ENCODE results near the gene ARHGEF17. TPM values are rescaled to one million over a fixed set of nuclear protein-coding genes. Genes with fewer than 3 reads are reported as not detected.
A peak's percentile ranks its signal among the peaks of the same experiment; 100 is the strongest.

ARHGEF17 gene
- total RNA-seq, 1 experiment from 2014 or later: 8.8 TPM

- no peak for DNase-seq (ENCODE audit: low read depth)
Measured at GRCh38 chr11:73291781-73292524, 16.1 kb upstream of the ARHGEF17 start.

- DNase-seq (ENCODE audit: low read depth): no peak
Measured at GRCh38 chr11:73292525-73292894, 15.6 kb upstream of the ARHGEF17 start.

GRCh38 chr11:73293356-73293936, 14.6 kb upstream of the ARHGEF17 start:
- DNase-seq (ENCODE audit: low read depth): no peak

DNA sequence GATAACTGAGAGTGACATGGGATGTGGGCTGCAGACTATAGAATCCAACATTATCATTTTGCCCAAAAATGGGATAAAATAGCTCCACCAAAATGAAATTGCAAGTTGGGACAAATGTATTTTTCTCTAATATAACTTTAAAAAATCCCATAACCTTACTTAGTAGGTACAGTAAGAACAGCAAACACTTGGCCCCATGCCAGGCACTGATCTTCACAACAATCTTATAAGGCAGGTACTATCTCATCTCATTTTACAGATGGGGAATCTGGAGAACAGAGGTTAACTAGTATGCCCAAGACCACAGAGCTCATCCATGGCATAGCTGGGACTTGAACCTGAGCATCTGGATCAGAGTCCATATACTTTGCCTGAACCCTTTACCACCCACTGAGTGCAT, 13.5 kb upstream of the ARHGEF17 start:
- no peak for DNase-seq (ENCODE audit: low read depth)

DNA sequence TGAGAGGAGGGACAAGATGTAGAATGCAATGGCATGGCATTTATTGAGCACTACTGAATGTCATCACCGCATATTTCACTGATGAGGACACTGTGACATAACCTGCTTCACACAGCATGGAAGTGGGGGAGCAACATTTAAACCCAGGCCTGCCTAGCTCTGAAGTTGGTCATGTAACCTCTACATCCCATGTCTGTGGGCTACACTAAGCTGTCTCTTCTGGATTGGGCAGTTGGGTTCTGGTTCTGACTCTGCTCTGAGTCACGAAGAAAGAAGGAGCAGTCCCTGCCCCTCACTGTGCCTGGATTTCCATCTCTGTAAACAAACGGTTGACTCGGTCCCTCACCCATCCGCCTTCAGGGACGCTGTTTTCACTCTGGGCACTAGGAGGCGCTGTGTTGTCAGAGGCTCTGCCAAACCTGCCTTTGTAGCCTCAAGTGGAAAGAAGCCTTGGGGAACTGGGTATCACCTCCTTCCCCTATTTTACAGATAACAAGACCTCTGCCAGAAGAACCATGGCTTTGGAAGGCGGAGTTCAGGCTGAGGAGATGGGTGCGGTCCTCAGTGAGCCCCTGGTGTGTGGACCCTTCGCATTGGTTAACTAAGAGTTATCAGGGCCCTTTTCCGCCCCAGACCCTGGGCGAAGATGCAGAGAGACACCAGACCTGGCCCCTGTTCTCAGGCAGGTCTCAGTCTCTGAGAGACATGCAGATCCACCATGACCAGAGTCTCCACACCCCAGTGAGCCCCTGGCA, 12.7 kb upstream of the ARHGEF17 start:
- peak; percentile 84 for DNase-seq (ENCODE audit: low read depth)

DNA sequence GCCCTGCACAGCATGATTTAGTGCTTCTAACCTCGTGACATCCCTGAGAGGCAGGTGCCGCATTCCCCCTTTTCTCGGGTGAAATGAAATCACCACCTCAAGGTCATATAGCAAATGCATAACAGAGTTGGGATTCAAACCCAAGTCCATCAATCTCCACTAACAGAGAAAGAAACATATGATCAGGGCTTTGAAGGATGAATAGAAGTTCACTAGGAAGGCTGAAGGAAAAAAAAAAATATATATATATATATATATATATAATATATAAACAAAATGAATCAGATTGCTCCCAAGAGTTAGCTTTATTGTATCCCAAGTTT, 12.1 kb upstream of the ARHGEF17 start:
- DNase-seq (ENCODE audit: low read depth): no peak

DNA sequence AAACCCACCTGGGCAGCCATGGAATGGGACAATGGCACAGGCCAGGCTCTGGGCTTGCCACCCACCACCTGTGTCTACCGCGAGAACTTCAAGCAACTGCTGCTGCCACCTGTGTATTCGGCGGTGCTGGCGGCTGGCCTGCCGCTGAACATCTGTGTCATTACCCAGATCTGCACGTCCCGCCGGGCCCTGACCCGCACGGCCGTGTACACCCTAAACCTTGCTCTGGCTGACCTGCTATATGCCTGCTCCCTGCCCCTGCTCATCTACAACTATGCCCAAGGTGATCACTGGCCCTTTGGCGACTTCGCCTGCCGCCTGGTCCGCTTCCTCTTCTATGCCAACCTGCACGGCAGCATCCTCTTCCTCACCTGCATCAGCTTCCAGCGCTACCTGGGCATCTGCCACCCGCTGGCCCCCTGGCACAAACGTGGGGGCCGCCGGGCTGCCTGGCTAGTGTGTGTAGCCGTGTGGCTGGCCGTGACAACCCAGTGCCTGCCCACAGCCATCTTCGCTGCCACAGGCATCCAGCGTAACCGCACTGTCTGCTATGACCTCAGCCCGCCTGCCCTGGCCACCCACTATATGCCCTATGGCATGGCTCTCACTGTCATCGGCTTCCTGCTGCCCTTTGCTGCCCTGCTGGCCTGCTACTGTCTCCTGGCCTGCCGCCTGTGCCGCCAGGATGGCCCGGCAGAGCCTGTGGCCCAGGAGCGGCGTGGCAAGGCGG, 11.4 kb upstream of the ARHGEF17 start:
- DNase-seq (ENCODE audit: low read depth): no peak

DNA sequence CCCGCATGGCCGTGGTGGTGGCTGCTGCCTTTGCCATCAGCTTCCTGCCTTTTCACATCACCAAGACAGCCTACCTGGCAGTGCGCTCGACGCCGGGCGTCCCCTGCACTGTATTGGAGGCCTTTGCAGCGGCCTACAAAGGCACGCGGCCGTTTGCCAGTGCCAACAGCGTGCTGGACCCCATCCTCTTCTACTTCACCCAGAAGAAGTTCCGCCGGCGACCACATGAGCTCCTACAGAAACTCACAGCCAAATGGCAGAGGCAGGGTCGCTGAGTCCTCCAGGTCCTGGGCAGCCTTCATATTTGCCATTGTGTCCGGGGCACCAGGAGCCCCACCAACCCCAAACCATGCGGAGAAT, 10.9 kb upstream of the ARHGEF17 start:
- no peak for DNase-seq (ENCODE audit: low read depth)

DNA sequence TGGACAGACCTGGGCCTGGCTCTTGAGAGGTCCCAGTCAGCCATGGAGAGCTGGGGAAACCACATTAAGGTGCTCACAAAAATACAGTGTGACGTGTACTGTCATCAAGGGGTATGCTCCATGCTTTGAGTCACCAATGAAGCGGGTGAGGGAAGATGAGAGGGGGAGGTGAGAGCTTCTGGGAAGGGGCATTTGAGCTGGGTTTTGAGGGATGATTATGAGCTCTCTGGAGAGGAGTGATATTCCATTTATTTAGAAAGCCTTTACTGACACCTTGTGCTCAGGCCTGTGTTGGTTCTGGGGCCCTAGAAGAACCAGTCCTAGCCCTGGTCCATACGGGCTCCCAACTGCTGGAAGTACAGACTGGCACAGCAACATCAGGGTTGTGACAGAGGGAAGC, 10.4 kb upstream of the ARHGEF17 start:
- DNase-seq (ENCODE audit: low read depth): no peak

DNA sequence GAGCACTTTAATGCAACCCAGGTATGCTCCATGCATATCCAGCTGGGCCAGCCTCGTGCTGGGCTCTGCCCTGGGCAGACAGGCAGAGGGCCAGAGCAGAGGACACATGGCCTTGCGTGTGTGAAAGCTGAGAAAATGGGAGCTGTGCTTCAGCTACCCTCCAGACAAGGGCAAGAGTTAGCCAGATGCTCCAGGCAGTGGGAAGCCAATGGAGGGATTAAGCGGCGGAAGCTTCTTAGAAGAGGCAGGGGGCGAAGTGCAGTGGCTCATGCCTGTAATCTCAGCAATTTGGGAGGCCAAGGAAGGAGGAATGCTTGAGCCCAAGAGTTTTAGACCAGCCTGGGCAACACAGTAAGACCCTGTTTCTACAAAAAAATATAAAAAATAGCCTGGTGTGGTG, 9.8 kb upstream of the ARHGEF17 start:
- no peak for DNase-seq (ENCODE audit: low read depth)

DNA sequence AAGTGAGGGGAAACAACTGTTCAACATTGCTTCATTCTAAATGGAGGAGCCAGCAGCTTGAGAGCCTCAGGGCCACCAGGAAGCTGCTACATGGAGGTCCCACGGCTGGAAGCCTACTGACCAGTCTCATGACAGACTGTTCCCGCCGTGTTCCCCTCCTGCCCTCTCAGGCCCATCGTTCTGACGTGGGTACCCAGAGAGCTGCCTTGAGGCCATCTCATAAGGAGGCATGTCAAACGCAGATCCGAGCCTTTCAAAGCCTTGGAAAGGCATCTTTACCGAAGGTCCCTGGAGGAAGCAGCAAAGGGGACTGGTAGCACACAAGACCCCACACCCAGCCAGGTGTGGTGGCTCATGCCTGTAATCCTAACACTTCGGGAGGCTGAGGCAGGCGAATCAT, 8.3 kb upstream of the ARHGEF17 start:
- no peak for DNase-seq (ENCODE audit: low read depth)

- DNase-seq (ENCODE audit: low read depth): no peak
Measured at GRCh38 chr11:73306069-73306841, 1.8 kb upstream of the ARHGEF17 start.

GRCh38 chr11:73306977-73307322, 1.1 kb upstream of the ARHGEF17 start:
- DNase-seq (ENCODE audit: low read depth): no peak

- DNase-seq (ENCODE audit: low read depth): peak; percentile 96
Measured at GRCh38 chr11:73307323-73308002, 613 bp upstream of the ARHGEF17 start.

DNA sequence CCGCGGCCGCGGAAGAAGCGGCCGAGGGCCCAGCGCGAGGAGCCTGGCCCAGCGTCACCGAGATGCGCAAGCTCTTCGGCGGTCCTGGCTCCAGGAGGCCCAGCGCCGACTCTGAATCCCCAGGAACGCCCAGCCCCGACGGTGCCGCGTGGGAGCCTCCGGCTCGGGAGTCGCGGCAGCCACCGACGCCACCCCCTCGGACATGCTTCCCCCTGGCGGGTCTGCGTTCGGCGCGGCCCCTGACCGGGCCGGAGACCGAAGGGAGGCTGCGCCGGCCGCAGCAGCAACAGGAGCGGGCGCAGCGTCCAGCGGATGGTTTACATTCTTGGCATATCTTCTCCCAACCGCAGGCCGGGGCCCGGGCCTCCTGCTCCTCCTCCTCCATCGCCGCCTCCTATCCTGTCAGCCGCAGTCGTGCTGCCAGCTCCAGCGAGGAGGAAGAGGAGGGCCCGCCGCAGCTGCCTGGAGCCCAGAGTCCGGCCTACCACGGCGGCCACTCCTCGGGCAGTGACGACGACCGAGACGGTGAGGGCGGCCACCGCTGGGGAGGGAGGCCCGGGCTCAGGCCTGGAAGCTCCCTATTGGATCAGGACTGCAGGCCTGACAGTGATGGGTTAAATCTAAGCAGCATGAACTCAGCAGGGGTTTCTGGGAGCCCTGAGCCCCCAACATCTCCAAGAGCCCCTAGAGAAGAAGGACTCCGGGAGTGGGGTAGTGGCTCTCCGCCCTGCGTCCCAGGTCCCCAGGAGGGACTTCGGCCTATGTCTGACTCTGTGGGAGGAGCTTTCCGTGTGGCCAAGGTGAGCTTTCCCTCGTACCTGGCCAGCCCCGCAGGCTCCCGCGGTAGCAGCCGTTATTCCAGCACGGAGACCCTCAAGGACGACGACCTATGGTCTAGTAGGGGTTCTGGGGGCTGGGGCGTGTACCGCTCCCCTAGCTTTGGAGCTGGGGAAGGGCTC, 1.2 kb downstream of the ARHGEF17 start:
- peak; percentile 96 for DNase-seq (ENCODE audit: low read depth)

DNA sequence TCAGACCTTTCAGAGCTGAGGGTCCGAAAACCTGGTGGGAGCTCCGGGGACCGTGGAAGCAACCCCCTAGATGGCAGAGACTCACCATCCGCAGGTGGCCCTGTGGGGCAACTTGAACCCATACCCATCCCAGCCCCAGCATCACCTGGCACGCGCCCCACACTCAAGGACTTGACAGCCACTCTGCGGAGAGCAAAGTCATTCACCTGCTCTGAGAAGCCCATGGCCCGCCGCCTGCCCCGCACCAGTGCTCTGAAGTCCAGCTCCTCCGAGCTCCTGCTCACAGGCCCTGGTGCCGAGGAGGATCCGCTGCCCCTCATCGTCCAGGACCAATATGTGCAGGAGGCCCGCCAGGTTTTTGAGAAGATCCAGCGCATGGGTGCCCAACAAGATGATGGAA, 2.0 kb downstream of the ARHGEF17 start:
- DNase-seq (ENCODE audit: low read depth): no peak

GRCh38 chr11:73310661-73311393, 2.8 kb downstream of the ARHGEF17 start:
- DNase-seq (ENCODE audit: low read depth): no peak

- no peak for DNase-seq (ENCODE audit: low read depth)
Measured at GRCh38 chr11:73311394-73311869, 3.4 kb downstream of the ARHGEF17 start.

DNA sequence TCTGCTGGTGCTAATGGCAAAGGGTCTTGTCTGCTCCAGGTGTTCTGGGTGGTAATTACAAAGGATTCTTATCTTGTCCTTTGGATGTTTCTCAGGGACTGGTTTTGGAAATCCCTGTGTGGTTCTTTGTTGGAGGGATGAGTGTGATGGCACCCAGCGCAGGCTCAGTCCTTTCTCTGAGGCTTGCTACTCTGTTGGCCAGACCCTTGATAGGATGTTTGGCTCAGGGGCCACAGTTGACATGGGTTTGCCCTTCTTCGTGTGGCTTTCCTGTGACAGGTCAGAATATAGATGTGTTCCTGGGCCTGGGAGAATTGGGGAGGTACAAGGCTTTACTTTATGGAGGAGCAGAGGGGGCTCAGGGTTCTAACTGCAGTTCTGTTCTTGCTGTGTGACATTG, 4.0 kb downstream of the ARHGEF17 start:
- no peak for DNase-seq (ENCODE audit: low read depth)

Data from HT1080 (cell line).